K562 (cell line): ENCODE data around the gene RTBDN. TPM values are rescaled to one million over a fixed set of nuclear protein-coding genes. Genes with fewer than 3 reads are reported as not detected.

ENCODE experiments used
- ADNP ChIP-seq: fragments of 200-800 bp; sonication (Bioruptor generic); IDR thresholded peaks from 2 replicates; pipeline ENCODE4 v1.6.1; 2016; ENCODE audit warnings: missing genetic modification characterization, missing compliant biosample characterization
- ATF1 ChIP-seq, 2 experiments: fragments of 450-650 bp in 1 of 2; IDR thresholded peaks; 2 replicates each; pipeline ENCODE4 v1.6.1; 2016; ENCODE audit warnings: missing compliant biosample characterization in 1 of 2, missing genetic modification characterization in 1 of 2
- ATF3 ChIP-seq, 2 experiments: fragments of 450-650 bp in 1 of 2; sonication (generic) in 1 of 2; formaldehyde crosslinking in 1 of 2; IDR thresholded peaks in 1 of 2; conservative IDR thresholded peaks in 1 of 2; 2 replicates each; pipeline versions ENCODE4 v1.6.1 to v1.8.1; 2016 to 2023; ENCODE audit warnings: mild to moderate bottlenecking in 2 of 2, moderate library complexity in 2 of 2, inconsistent platforms in 1 of 2, missing genetic modification reagents in 1 of 2
- CREM ChIP-seq: IDR thresholded peaks from 2 replicates; pipeline ENCODE4 v1.6.1; 2014; ENCODE audit warnings: antibody characterized with exemption, low read depth
- CXXC5 ChIP-seq: fragments of 250-450 bp; sonication (Bioruptor Pico); IDR thresholded peaks from 2 replicates; pipeline ENCODE4 v1.8.0; 2022; ENCODE audit warnings: inconsistent platforms, mild to moderate bottlenecking, moderate library complexity
- ELF2 ChIP-seq: fragments of 250-450 bp; sonication (Bioruptor Pico); IDR thresholded peaks from 2 replicates; pipeline ENCODE4 v1.5.0; 2021; ENCODE audit warnings: mild to moderate bottlenecking
- FOXM1 ChIP-seq, 2 experiments: fragments of 450-650 bp in 1 of 2; sonication (generic) in 1 of 2; formaldehyde crosslinking in 1 of 2; IDR thresholded peaks; 2 replicates each; pipeline versions ENCODE4 v1.6.1 to v1.9.0; 2017 to 2022; ENCODE audit warnings: low read depth in 2 of 2, mild to moderate bottlenecking in 2 of 2, missing genetic modification reagents in 1 of 2, moderate library complexity in 1 of 2
- JUND ChIP-seq, 2 experiments: IDR thresholded peaks; 2 replicates in 1 of 2; 3 replicates in 1 of 2; pipeline ENCODE4 v1.6.1; 2011; ENCODE audit warnings: borderline replicate concordance in 2 of 2, low read depth in 2 of 2, low read length in 2 of 2, improper control_type of control experiment in 1 of 2, missing biosample characterization in 1 of 2, missing genetic modification characterization in 1 of 2, missing genetic modification reagents in 1 of 2
- PKNOX1 ChIP-seq: fragments of 450-650 bp; IDR thresholded peaks from 2 replicates; pipeline ENCODE4 v1.6.1; 2016
- POLR2AphosphoS5 ChIP-seq: IDR thresholded peaks from 2 replicates; pipeline ENCODE4 v1.6.1; 2011; ENCODE audit warnings: mild to moderate bottlenecking, low read depth, low read length, moderate library complexity; ENCODE audit not compliant: control insufficient read depth, insufficient read depth
- RUNX1 ChIP-seq: sonication (generic); IDR thresholded peaks from 2 replicates; pipeline ENCODE4 v1.6.1; 2016; ENCODE audit warnings: antibody characterized with exemption, low read depth
- TAF15 ChIP-seq: fragments of 200-400 bp; formaldehyde crosslinking; IDR thresholded peaks from 2 replicates; pipeline ENCODE4 v1.6.1; 2017; ENCODE audit warnings: mild to moderate bottlenecking, low read depth, low read length, moderate library complexity
- ZBTB2 ChIP-seq: fragments of 450-650 bp; IDR thresholded peaks from 2 replicates; pipeline ENCODE4 v1.6.1; 2016; ENCODE audit warnings: antibody characterized with exemption
- ZNF655 ChIP-seq: fragments of 250-450 bp; sonication (Bioruptor Pico); IDR thresholded peaks from 2 replicates; pipeline ENCODE4 v1.5.0; 2021
- ZNF740 ChIP-seq, 3 experiments: fragments of 200-800 bp in 1 of 3; sonication (Bioruptor generic) in 1 of 3; sonication (generic) in 1 of 3; formaldehyde crosslinking in 1 of 3; IDR thresholded peaks; 2 replicates each; pipeline versions ENCODE4 v1.6.1 to v1.8.0; 2016 to 2022; ENCODE audit warnings: mild to moderate bottlenecking in 2 of 3, missing compliant biosample characterization in 2 of 3, missing genetic modification characterization in 2 of 3, missing genetic modification reagents in 1 of 3
- polyA plus RNA-seq, 8 experiments: library from polyadenylated mRNA; depleted of rRNA in 4 of 8; stranded (reverse) in 5 of 8; unstranded in 3 of 8; fragments of >200 nt; fragmentation: Nextera tagmentation in 2 of 8; fragmentation: Illumina TruSeq in 1 of 8; extraction: Ambion mirVana in 2 of 8; extraction: Trizol in 1 of 8; gene quantifications; 2 replicates each; pipeline versions ENCODE4 v1.2.1 to v1.2.3, GENCODE V29; 2011 to 2014; ENCODE audit warnings: inconsistent platforms in 1 of 8, missing spikeins in 1 of 8
- total RNA-seq, 7 experiments: library from RNA; depleted of rRNA in 6 of 7; stranded (reverse); fragments of >200 nt in 6 of 7; fragmentation: Illumina TruSeq in 2 of 7; extraction: Trizol in 2 of 7; gene quantifications; 2 replicates each; pipeline versions ENCODE4 v1.2.1 to v1.2.3, GENCODE V29; 2011 to 2021; ENCODE audit warnings: low replicate concordance in 1 of 7

RTBDN gene
- total and polyA plus RNA-seq, 9 of the 15 experiments (the other 6 are each of a cell fraction or from before 2014, with no cell fraction given) = 0.20 to 2.3 (median 0.72) TPM; not detected in 1

- TF ChIP-seq FOXM1 (IDR thresholded peaks at IDR 0.05; ENCODE audit: low read depth) = peak; percentile 60; the same call in 1 of the 2 replicates
- peak; percentile 91 for TF ChIP-seq FOXM1 (CRISPR knock-in tag; IDR thresholded peaks at IDR 0.05; ENCODE audit: low read depth)
- TF ChIP-seq JUND (IDR thresholded peaks at IDR 0.05; ENCODE audit: borderline replicate concordance, low read depth, low read length) = peak; percentile 52
- TF ChIP-seq JUND (tag; IDR thresholded peaks at IDR 0.05; ENCODE audit: borderline replicate concordance, low read depth, low read length) = no peak; the same call in 2 of the 3 replicates
- no peak for TF ChIP-seq TAF15
- TF ChIP-seq ZBTB2 = peak; percentile 97
- TF ChIP-seq ZNF740 (CRISPR knock-in tag; IDR thresholded peaks at IDR 0.05) = peak; percentile 99
- peak in 1 of 2 experiments; percentile 97; a peak in 2 of 4 replicates for TF ChIP-seq ZNF740 (tag; IDR thresholded peaks at IDR 0.05)
- peak; percentile 88 for TF ChIP-seq CREM
- TF ChIP-seq ATF3 (IDR thresholded peaks at IDR 0.05) = peak; percentile 80
- 0 out of 2 replicates have a peak, but pooled peaks have one; percentile 42 for TF ChIP-seq ATF3 (CRISPR knock-in tag; conservative IDR thresholded peaks at IDR 0.05)
- TF ChIP-seq ATF1 (CRISPR knock-in tag; IDR thresholded peaks at IDR 0.05) = no peak
- TF ChIP-seq ATF1 (tag; IDR thresholded peaks at IDR 0.05) = peak; percentile 96
- no peak for TF ChIP-seq POLR2AphosphoS5
- TF ChIP-seq ADNP (tag) = no peak
- peak; percentile 99 for TF ChIP-seq CXXC5 (CRISPR knock-in tag)
- TF ChIP-seq ELF2 (CRISPR knock-in tag) = 0 out of 2 replicates have a peak, but pooled peaks have one; percentile 53
- TF ChIP-seq PKNOX1 = 0 out of 2 replicates have a peak, but pooled peaks have one; percentile 43
- no peak for TF ChIP-seq ZNF655 (CRISPR knock-in tag)
- TF ChIP-seq RUNX1 = peak; percentile 73; the same call in 1 of the 2 replicates
These were observed 51.7 kb downstream of the RTBDN start (continued) for GRCh38 chr19:12782424-12783290.
